ENCODE measurements around the gene UBE3A. TPM values are rescaled to one million over a fixed set of nuclear protein-coding genes. Genes with fewer than 3 reads are reported as not detected.
A peak's percentile ranks its signal among the peaks of the same experiment; 100 is the strongest.

The UBE3A gene
- total RNA-seq, 2 donors from 2014 or later: 39.5 to 104 TPM

GRCh38 chr15:25368850-25369249, 70.0 kb downstream of the UBE3A start:
- H3K9me3 ChIP-seq: no peaks in the 10 kb centered on the region
- ATAC-seq (ENCODE audit: insufficient number of reproducible peaks, low FRiP score, low read depth) (no peak), DNase-seq (ENCODE audit: low spot score) (no peak)
- no peaks in the 10 kb centered on the region for H3K36me3 ChIP-seq
- peaks cover 16 to 29% of the 10 kb centered on the region in 2 donors for H3K4me1 ChIP-seq (ENCODE audit: control insufficient read depth in 1 of 2, low read depth in 2 of 2)
- no peak for TF ChIP-seq CTCF (IDR thresholded peaks at IDR 0.05)
- no peak overlapping the region for H3K4me3 ChIP-seq
- no peak overlapping the region for H3K27ac ChIP-seq
- H3K27me3 ChIP-seq (replicated peaks; ENCODE audit: insufficient read depth): no peaks in the 10 kb centered on the region

- Histone ChIP-seq H3K27me3 (replicated peaks; ENCODE audit: insufficient read depth) (no peaks in the 10 kb centered on the region), H3K4me3 (no peak overlapping the region), H3K4me1 (ENCODE audit: control insufficient read depth in 1 of 2, low read depth in 2 of 2) (peaks cover 3 to 29% of the 10 kb centered on the region in 2 donors), H3K27ac (peak overlapping the region in 1 of 2 donors; percentile 27), H3K36me3 (no peaks in the 10 kb centered on the region), H3K9me3 (no peaks in the 10 kb centered on the region)
- TF ChIP-seq CTCF (IDR thresholded peaks at IDR 0.05): no peak
- ATAC-seq (ENCODE audit: insufficient number of reproducible peaks, low FRiP score, low read depth): no peak
- no peak for DNase-seq (ENCODE audit: low spot score)
Measured at GRCh38 chr15:25366058-25366457, 72.8 kb downstream of the UBE3A start.

GRCh38 chr15:25362545-25362944, 76.3 kb downstream of the UBE3A start:
- Histone ChIP-seq H3K4me3 (peak overlapping the region; percentile 50), H3K27me3 (replicated peaks; ENCODE audit: insufficient read depth) (no peaks in the 10 kb centered on the region), H3K9me3 (no peaks in the 10 kb centered on the region), H3K36me3 (no peaks in the 10 kb centered on the region), H3K4me1 (ENCODE audit: control insufficient read depth in 1 of 2, low read depth in 2 of 2) (peaks cover 3 to 31% of the 10 kb centered on the region in 2 donors), H3K27ac (peak overlapping the region; percentile 54 to 67)
- no peak for ATAC-seq (ENCODE audit: insufficient number of reproducible peaks, low FRiP score, low read depth)
- DNase-seq (ENCODE audit: low spot score): no peak
- TF ChIP-seq CTCF (IDR thresholded peaks at IDR 0.05): no peak

DNA sequence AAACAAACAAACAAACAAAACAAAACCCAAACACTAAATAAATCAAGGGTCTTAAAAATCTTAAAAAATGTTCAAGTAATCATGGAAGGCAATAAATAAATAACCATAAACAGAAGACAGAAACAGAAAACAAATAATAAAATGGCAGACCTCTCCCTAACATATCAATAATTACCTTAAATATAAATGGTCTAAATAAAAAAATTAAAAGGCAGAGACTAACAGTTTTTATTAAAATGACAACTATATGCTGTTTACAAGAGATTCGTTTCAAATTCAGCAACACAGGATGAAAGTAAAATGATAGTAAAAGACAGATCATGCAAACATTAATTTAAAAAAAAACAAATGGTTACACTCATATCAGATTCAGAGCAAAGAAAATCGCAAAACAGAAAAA, 91.1 kb downstream of the UBE3A start:
- DNase-seq (ENCODE audit: low spot score) (no peak), ATAC-seq (ENCODE audit: insufficient number of reproducible peaks, low FRiP score, low read depth) (no peak)
- no peaks in the 10 kb centered on the region for H3K9me3 ChIP-seq
- no peak for TF ChIP-seq CTCF (IDR thresholded peaks at IDR 0.05)
- H3K27ac ChIP-seq: no peak overlapping the region
- no peak overlapping the region for H3K4me3 ChIP-seq
- H3K4me1 ChIP-seq (ENCODE audit: control insufficient read depth in 1 of 2, low read depth in 2 of 2): peaks cover 15 to 16% of the 10 kb centered on the region in 2 donors
- no peaks in the 10 kb centered on the region for H3K36me3 ChIP-seq
- no peaks in the 10 kb centered on the region for H3K27me3 ChIP-seq (replicated peaks; ENCODE audit: insufficient read depth)

DNA sequence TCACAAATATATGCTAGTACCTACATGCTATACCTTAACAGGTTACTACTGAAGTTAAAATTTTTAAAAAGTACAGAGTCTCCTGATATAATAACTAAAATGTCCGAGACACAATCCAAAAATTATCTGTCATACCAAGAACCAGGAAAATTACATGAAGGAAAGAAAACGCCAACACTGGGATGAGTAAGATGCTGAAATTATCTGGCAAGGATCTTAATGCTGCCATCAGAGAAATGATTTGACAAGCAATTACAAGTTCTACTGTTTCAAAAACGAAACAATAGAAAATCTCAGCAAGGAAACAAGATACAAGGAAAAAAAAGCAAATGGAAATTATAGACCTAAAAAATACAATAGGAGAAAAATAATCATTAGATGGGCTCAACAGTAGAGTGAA, 92.5 kb downstream of the UBE3A start:
- DNase-seq (ENCODE audit: low spot score) (no peak), ATAC-seq (ENCODE audit: insufficient number of reproducible peaks, low FRiP score, low read depth) (no peak)
- Histone ChIP-seq H3K9me3 (no peaks in the 10 kb centered on the region), H3K27ac (peak overlapping the region in 1 of 2 donors; percentile 47), H3K4me1 (ENCODE audit: control insufficient read depth in 1 of 2, low read depth in 2 of 2) (peaks cover 15 to 16% of the 10 kb centered on the region in 2 donors), H3K36me3 (no peaks in the 10 kb centered on the region), H3K4me3 (no peak overlapping the region), H3K27me3 (replicated peaks; ENCODE audit: insufficient read depth) (no peaks in the 10 kb centered on the region)
- TF ChIP-seq CTCF (IDR thresholded peaks at IDR 0.05): no peak

All from thoracic aorta (tissue), 2 donors.